GM08714 (cell line): Measurements from ENCODE around the gene CSTB.

Experiments
- H3K4me3 ChIP-seq: fragments of 200-500 bp; sonication (Bioruptor generic); 2 replicates; pipeline ENCODE4 v1.5.1; 2014; ENCODE audit warnings: mild to moderate bottlenecking, low read length, inconsistent platforms
- ZNF274 ChIP-seq: IDR thresholded peaks from 2 replicates; pipeline ENCODE4 v1.6.1; 2012; ENCODE audit warnings: mild to moderate bottlenecking, low read depth, low read length

CSTB gene

DNA sequence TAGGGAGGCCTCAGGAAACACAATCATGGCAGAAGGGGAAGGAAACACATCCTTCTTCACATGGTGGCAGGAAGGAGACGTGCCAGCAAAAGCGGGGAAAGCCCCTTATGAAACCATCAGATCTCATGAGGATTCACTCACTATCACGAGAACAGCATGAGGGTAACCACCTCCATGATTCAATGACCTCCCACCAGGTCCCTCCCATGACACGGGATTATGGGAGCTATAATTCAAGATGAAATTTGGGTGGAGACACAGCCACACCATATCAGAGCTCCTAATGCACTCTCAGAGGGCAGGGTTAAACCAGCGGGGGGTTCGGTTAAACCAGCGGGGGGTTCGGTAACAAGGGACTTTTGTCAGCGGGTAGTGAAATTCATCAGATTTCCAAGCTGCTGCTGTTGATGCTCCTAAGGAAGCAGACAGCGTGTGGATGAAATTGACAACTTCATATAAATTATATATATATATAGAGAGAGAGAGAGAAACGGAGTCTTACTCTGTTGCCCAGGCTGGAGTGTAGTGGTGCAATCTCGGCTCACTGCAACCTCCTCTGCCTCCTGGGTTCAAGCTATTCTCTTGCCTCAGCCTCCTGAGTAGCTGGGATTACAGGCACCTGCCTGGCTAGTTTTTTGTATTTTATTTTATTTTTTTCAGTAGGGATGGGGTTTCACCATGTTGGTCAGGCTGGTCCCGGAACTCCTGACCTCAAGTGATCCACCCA, 4.2 kb downstream of the CSTB start:
- H3K4me3 ChIP-seq = no peak overlapping the region
- TF ChIP-seq ZNF274 = no peak

DNA sequence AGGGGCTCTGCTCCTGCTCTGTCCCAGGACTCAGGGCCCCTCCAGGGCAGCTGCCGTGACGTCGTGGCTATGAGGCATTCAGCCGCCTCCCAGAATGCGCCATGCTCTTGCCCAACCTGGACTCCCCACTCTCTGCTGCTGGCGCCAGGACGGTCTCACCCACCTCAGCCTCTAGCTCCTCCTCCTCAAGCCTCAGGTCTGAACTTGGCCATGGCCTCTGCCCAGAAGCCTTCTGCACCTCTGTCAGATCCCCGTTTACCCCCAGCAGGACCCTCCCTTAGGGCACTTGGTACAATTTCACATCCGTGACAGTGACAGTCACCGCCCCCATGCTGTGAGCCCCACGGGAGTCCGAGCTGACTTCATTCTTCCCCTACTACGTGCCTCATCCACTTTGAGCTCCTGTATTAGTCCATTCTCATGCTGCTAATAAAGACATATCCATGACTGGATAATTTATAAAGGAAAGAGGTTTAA, 4.9 kb downstream of the CSTB start:
- no peak overlapping the region for H3K4me3 ChIP-seq

GRCh38 chr21:43770066-43770655, 5.9 kb downstream of the CSTB start:
- no peak overlapping the region for H3K4me3 ChIP-seq
- no peak for TF ChIP-seq ZNF274

More for the DNA sequence above, 4.9 kb downstream of the CSTB start:
- no peak for TF ChIP-seq ZNF274

DNA sequence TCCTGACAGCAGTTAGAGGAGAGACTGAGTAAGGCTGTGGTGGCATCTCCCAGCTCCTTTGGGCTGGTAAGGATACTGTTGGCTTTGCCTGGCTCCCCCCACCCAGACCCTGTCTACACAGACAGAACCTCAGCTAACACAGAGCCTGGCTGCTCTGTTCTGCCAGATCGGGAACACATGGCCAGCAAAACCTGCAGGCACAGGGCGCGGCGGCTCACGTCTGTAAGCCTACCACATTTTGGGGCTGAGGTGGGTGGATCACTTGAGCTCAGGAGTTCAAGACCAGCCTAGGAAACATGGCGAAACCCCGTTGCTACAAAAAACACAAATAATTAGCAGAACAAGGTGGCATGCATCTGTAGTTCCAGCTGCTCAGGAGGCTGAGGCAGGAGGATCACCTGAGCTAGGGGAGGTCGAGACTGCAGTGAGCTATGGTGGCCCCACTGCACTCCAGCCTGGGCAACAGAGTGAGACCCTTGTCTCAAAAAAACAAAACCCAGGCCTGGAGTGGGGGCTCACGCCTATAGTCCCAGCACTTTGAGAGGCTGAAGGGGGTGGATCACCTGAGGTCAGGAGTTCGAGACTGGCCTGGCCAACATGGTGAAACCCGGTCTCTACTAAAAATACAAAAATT, 6.7 kb downstream of the CSTB start:
- TF ChIP-seq ZNF274 = no peak
- no peak overlapping the region for H3K4me3 ChIP-seq

- TF ChIP-seq ZNF274 = no peak
- H3K4me3 ChIP-seq = no peak overlapping the region
Observed at GRCh38 chr21:43768868-43769167, 7.3 kb downstream of the CSTB start.

DNA sequence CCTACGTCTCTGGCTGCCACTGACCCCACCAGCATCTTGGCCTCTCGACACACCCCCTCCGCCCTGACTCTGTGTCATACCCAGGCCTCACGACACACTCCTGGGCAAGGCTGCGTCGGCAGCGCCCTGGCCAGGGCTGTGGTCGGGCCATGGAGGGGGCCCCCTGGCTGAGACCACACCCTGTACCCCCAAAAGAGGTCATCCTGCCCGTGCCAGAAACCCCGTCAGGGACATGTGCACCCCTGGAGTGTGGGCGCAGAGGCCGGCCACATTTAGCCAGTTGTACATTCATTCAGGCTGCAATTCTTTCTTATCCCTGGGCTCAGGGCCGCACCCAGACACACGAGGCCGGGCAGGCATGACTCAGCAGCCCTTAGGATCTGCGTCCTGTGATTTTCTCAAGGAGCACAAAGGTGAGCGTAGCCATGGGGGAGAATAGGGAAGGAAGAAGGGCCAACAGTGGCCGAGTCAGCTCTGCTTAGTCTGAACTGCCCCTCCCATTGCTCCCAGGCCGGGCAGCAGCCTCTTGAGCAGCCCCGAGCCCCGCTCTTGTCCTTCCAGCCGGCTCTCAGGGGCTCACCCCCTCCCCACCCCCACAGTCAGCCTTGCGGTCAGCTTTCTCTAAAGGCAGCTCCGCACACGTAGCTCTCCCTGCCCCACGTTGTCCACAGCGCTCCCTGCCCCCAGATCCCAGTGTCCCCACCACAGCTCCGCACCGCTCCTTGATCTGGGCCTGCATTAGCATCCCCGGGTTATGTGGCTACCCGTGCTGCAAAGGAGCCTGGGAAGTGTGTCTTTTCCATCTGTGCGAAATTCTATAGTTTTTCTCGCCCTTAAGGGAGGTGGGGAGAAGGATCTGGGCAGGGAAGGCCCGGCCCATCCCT, 7.9 kb downstream of the CSTB start:
- no peak overlapping the region for H3K4me3 ChIP-seq
- no peak for TF ChIP-seq ZNF274

DNA sequence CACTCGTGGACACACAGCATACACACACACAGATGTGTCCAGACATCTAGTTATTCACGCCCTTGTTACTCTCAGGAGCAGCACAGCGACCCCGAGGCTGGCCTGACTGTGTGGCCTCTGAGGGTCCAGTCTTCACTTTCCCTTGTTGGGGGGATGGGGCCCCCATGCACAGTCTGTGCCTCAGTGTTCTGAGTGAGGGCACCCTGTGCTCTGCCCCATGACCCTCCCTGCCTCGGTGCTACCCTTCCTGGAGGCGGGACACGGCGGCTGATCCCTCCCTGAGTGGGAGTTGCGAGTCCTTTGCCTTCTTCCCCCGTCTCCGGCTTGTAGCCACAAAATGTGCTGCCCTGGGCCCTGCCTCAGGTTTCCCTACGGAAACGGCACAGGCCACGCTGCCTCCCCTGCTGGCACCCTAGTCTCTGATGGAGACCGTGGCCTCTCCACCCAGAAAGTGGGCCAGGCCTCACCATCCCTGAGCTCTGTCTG, 8.6 kb downstream of the CSTB start:
- no peak overlapping the region for H3K4me3 ChIP-seq
- no peak for TF ChIP-seq ZNF274

DNA sequence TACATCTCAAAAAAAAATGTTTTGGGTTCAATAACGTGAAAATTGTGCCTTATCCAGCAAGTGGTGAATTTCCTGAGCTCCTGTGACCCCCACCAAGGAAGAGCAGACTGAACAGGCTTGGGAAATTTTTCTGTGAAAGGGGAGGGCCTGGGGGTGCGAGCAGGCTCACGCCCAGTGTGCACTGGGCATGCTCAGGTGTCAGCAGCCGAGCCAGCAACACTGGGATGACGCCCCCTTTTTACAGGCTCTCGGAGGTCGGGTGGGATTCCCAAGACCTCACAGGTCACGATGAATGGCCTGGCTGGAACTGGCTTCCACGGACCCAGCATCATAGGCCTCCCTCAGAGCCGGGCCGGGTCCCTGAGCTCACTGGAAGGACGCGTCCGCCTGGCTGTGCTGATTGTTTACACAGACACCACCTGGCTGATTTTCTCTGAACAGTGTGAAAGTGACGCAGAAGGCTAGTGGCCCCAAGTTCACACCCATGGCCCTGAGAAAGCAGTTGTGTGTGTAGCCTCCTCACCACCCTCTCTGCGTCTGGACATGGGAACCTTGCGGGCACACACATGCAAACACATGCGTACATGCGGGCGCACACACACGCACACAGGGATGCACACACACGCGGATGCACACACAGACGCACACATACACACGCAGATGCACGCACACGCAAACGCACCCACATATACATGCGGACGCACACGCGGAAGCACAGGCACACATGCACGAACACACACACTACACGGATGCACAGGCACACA, 9.2 kb downstream of the CSTB start:
- H3K4me3 ChIP-seq = no peak overlapping the region
- TF ChIP-seq ZNF274 = no peak

DNA sequence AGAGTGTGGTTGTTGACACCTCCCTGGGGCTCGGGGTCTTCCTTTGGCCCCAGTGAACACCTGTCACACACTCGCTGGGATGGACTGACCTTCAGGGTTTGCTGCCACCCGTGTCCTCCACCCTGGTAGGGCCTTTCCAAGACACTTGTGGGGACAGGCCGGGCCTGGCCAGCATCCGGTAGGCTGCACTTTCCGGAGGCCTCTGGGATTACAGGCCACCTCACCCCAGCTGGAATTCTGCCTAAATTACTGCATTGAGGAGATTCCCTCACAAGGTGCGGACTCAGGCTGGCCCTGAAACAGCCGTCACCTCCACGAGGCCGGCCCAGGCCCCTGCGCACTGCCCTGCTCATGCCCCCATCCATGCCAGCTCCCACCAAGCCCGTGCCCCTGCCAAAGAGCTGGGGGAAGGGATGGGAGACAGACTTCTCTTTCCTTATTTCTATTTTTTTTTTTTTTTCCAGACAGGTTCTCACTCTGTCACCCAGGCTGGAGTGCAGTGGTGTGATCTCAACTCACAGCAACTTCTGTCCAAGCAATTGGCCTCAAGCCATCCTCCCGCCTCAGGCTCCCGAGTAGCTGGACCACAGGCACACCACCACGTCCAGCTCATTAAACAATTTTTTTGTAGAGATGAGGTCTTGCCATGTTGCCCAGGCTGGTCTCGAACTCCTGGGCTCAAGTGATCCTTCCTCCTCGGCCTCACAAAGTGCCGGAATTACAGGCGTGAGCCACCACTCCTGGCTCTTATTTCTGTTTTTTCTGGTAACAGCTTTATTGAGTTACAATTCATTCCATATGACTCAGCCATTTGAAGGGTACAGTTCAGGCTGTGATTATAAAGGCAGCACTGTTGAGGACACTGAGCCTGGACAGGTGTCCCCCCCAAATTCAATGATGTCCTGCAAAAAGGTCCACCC, 11.3 kb downstream of the CSTB start:
- H3K4me3 ChIP-seq = no peak overlapping the region
- TF ChIP-seq ZNF274 = no peak

DNA sequence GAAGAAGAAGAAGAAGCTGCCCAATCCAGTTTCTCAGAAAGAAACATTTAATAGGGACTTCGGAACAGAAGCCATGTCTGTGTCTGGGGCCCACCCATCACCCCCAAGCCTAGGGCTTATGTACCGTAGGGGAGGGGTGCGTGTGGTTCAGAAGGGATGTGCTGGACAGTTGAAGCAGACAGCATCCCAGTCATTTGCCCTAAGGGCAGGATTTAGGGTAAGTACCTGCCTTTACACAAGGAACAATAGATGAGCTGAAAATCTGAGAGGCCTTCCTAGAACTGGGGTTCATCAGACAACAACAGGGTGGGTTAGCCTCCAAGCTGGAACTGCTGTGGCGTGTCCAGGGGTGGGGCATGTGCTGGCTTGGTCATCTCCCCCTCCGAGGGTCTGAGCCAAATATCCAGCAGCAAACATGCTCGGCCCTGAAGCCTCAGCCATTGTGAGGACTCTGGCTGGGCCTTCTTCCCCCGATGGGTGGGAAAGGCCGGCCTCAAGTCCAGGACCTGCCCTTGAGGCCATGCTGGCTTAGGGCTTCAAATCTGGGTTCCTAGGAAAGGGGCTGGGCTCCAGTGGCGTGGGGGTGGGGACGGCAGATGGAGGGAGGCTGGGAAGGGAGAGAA, 12.1 kb downstream of the CSTB start:
- no peak overlapping the region for H3K4me3 ChIP-seq

DNA sequence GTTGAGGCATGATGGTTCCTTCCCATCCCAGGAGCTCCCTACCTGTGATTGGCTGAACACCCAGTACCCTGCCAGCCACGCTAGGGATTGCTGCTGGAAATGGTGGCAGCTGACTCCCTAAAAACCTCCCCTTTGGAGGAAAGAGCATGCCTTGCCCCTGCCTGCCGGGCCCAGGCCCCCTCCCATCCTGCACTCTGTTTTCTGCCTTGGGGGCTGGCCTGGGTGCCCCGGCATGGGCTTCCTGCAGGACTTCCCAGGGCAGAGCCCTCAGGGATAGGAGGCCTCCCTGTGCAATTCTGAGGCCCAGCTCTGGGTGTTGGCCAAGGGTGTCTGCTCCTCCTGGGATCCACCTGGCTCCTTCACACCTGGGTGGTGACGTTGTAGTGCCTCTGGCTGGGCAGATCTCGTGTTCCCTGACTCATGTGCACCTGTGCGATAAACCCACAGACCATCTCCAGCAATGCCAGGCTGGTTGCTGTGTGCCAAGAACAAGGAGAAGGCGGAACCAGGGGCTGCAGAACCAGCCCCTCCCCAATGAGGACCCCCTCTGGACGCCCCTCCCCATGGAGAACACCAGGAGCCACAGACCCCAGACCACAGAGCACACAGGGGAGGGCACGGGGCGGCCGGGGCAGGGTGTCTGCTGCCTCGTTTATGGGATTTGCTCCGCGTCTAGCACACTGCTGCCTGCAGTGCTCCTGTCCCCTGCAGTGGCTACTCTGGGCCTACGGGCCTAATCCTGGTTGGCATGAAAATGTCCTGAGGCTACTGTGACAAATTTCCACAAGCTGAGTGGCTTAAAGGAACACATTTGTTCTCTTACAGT, 13.6 kb downstream of the CSTB start:
- TF ChIP-seq ZNF274 = no peak
- no peak overlapping the region for H3K4me3 ChIP-seq

More for the DNA sequence above, 12.1 kb downstream of the CSTB start:
- TF ChIP-seq ZNF274 = no peak
